HG02943 (cell line): Measurements from ENCODE around the gene CDH18.

Source experiments
- ATAC-seq: cut with Tn5 transposase; IDR thresholded peaks from one replicate; pipeline ENCODE4 v1.9.1; 2021; ENCODE audit warnings: mild to moderate bottlenecking, low read depth, moderate library complexity; ENCODE audit not compliant: unreplicated experiment

CDH18 gene

DNA sequence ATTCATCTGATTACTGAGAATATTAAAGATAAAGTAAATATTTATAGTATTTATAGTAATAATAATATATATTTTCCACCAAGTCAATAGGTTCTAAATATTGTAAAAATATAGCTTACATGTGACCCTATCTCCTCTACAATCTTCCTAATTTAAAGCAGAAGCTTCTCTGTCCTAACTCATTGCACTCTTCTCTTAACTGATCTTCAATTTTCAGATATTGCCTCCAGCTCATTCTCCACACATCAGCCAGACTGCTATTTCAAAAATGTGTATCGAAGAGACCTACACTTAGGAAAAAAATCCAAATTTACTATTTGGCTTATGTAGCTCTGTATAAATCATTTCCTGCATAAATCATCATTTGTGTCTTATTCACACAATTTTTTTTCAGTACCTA, 47.8 kb downstream of the CDH18 start:
- no peak for ATAC-seq

- ATAC-seq = no peak
Observed at GRCh38 chr5:19930451-19930850, 57.5 kb downstream of the CDH18 start.

DNA sequence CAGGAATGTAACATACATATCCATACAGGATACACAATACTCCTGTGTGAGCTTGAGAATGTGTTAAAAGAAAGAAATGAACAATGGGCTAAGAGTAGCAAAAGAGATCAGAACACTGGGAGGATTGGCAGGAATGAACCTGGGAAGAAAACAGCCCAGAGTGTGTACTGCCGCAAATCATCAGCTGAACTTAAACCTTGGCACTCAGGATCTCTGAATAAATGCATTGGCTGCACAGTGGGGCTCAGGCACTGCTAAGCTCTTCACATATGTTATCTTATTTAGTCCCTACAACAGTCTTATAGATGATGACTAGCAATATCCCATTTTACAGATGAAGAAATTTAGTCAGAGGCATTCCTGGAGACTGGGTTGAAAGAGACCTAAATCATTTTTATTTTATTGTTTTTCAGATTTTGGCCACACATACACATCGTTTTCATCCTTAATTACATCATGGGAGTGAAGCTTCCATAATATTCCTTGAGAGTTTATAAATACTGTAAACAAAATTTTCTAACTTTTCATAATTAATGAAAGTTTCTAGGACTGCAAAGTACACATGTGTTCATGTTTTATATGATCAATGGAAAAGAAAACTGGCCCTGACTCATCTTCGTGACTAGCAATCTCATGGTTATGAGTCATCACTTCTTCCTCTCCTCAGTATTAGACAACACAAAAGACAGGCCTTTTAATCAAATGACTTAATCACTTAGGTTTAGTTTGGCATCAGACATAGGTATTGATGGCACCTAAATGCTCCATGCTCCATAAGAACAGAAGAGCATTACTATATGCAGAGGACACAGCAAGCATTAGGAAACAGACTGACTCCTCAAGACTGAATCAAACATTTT, 59.2 kb downstream of the CDH18 start:
- no peak for ATAC-seq

DNA sequence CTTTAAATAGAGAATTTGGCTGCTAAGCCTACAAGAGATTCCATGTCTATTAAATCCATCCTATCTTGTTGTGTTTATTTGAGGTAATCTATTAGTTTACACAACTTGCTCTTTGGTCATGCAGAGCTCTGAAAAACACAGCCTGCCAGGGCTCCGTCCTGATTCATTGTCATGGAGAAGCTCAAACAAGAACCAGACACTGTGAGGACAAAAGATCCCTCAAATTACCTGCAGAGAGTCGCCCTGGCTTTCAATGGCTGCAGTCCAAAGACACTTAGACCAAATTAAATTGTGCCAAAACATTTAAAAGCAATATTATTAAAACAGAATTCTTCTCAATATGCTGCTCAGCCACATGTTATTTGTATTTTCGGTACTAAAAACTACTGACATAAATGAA, 60.1 kb downstream of the CDH18 start:
- no peak for ATAC-seq

DNA sequence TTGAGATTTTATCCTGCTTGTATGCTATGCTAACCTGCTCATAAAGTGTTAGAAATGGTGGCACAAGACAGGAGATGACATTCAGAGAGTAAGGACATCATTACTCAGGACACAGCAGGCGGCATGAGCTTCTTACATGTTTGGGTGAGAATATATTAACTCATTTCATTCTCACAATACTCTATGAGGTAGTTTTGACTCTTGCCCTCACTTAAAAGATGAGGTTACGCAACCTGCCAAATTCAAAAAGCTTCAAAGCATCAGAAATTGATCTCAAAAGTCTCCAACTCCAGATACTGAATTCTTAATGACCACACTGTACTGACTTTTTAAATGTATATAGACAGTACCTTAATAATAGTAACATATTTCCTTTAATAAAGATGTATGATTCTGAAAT, 60.8 kb downstream of the CDH18 start:
- ATAC-seq = no peak

GRCh38 chr5:19923742-19924141, 64.3 kb downstream of the CDH18 start:
- no peak for ATAC-seq

DNA sequence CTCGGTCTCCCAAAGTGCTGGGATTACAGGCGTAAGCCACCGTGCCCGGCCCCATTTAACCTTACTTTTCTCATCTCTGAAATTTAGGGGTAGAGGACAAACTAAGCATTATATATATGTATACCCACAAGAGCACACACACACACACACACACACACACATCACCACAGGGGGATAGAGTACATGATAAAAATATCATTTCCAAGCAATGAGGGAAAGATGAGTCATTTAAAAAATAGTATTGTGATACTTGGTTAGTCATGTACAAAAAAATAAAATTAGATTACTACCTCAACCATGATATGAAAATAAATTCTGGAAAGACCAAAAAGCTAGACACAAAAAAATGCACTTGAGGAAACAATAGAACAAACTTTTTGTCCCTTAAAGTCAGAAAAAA, 67.2 kb downstream of the CDH18 start:
- ATAC-seq = no peak

DNA sequence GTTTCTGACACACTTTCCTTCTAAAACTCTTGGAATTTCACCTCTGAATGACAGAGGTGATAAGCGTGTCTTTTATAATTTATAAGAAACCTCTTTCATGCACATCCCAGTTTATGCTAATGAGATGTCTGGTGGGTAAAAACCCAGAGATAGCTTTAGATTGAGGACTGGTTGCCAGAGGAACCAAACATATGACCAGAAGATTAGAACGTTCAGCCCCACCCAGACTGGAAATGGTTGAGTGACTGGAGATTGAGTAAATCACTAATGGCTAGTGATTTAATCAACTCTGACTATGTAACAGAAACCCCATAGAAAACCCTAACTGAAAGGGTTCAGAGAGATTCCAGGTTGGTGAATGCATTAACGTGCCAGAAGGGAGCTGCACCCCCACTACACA, 69.2 kb downstream of the CDH18 start:
- no peak for ATAC-seq

GRCh38 chr5:19917588-19918122, 70.3 kb downstream of the CDH18 start:
- no peak for ATAC-seq

GRCh38 chr5:19910136-19910535, 77.9 kb downstream of the CDH18 start:
- ATAC-seq = no peak

DNA sequence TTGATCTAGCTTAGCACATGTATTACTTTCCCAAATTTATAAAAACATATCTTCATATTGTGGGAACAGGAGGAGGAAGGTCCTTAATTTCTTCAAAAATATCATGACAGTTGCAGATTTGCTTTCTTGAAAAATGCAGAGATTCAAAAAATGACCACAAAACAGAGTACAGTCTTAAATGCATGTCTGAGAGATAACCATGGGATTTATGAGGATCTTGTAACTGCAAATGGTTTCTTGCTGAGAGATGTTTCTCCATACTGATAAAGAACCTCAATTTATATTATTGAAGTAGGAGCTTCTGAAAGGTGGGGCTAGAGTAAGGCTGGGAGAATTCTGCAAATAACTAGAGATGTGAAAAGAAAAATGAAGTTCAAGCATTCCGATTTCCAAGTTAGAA, 83.2 kb downstream of the CDH18 start:
- ATAC-seq = no peak

DNA sequence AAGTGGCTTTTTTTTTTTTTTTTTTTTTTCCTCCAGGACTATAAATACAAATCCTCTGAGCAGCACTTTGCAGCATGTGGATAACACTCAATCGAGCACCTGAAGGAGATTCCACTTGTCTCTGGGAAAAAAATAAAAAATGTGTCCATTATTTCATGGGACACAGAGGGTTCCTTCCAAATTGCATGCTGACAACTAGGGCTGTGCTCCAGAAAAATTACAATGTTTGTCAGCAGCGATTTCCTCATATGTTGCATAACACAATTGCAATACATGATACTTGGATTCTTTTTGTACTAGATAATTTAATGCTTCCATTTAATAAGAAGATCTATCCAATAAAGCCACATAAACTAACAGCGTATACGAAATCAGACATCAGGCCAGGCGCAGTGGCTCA, 84.4 kb downstream of the CDH18 start:
- ATAC-seq = no peak

- no peak for ATAC-seq
Observed at GRCh38 chr5:19902316-19902934, 85.6 kb downstream of the CDH18 start.

- no peak for ATAC-seq
Observed at GRCh38 chr5:19900269-19900668, 87.7 kb downstream of the CDH18 start.

DNA sequence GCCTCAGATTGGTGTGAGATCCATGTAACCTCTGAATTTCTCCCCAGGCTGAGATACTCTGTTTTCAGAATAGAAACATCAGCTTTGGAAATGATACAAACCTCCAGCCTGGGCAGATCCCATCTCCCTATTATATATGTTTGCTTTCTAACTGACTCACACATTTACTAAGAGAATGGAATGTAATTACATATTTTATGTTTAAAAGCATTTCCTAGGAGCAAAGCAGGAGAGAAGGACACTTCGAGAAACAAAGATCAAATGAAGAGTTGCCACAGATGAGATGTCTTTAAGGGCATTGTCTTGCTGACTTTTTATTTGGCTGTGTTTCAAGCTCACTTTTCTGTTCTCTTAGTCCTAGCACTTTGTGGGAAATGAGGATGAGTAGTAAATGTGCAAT, 96.3 kb downstream of the CDH18 start:
- ATAC-seq = no peak

GRCh38 chr5:19886123-19886917, 101.7 kb downstream of the CDH18 start:
- ATAC-seq = no peak

DNA sequence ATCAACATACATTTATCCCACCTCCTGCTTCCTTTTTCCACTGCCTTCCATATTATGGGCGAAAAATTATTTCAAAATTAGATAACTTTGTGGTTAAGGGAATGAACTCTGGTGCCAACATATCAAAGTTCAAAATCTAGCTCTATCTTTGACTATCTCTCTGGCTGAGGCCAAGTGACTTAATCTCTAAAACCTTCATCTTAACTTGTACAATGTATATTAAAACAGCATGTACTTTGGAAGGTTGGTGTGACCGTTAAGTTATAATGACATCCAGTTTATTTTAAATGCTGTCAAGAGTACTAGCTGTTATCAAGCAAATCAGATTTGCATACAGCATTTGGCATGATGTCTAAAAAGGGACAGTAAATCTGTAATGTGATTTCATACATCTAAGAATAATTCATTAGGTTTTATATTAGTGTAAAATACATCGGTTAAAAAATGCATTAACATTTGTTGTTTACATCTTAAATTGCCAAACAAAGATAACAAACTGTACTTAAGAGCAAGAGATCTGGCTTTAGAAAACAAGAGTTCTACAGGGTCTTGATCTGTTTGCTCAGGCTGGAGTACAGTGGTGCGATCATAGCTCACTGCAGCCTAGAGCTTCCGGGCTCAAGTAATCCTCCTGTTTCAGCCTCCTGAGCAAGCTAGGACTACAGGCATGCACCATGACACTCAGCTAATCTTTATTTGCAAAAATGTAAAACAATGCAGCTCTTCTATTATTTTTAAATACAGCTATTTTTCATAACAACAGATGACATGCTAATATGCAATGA, 102.8 kb downstream of the CDH18 start:
- no peak for ATAC-seq

DNA sequence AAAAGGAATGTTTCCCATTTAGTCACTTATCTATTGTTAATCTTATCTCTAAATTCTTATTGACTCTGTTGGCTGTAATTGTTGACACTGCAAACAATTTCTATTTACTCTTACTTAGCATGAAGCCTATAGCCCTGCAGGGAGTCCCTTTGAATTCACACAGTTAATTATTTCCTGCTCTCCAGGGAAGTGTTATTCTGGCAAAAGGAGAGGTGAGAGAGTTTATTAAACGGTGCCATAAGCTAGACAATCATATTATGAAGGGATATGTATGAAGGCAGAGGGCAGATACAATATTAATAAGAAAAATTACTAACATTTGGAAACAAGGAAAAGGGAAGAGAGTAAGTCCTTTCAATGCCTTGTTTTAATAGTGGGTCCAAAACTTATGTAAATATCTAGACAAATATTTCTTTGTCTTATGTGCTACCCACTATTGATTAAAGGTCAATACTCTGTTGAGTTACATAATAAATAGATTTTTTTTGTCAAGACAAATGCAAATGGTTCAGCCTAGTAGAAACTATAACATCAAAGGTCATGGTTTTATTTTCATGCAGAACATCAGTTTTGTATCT, 107.1 kb downstream of the CDH18 start:
- ATAC-seq = no peak

DNA sequence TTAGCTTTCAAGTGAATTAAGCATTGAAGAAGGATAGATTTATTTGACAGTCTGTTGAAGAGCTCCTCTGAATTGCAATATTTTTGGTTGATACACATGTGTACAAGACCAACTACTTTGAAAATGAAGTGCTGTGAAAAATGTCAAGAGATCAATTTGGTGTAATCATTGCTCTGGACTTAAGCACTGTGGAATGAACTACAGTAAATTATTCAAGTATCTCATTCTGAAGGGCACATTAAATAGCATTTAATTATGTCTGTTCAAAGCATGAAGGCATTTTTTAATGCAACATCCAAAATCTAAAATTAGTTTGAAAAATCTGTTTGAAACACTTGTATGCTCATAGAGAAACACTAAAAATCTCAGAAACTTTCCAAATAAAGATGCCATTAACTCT, 107.5 kb downstream of the CDH18 start:
- no peak for ATAC-seq

GRCh38 chr5:19874811-19875210, 113.2 kb downstream of the CDH18 start:
- no peak for ATAC-seq
